Loucy (cell line): ENCODE results near the gene PRPS1.

ENCODE experiments used
- H2AFZ ChIP-seq: fragments of 200-600 bp; sonication (generic); 2 replicates; pipeline ENCODE4 v1.6.0; 2016; ENCODE audit warnings: antibody characterized with exemption, mild to moderate bottlenecking, low read length, moderate library complexity
- H3F3A ChIP-seq: fragments of 200-600 bp; 2 replicates; pipeline ENCODE4 v1.6.0; 2016; ENCODE audit warnings: antibody characterized with exemption, low read depth, mild to moderate bottlenecking
- H3K27me3 ChIP-seq: fragments of 200-600 bp; sonication (generic); 2 replicates; pipeline ENCODE4 v1.6.1; 2014; ENCODE audit warnings: low read length, mild to moderate bottlenecking; ENCODE audit not compliant: insufficient read depth, poor library complexity, severe bottlenecking
- H3K36me3 ChIP-seq: fragments of 200-600 bp; sonication (generic); 2 replicates; pipeline ENCODE4 v1.6.1; 2016; ENCODE audit warnings: low read length; ENCODE audit not compliant: insufficient read depth
- H3K4me1 ChIP-seq: fragments of 200-600 bp; sonication (generic); 2 replicates; pipeline ENCODE4 v1.5.1; 2014; ENCODE audit warnings: low read length, mild to moderate bottlenecking; ENCODE audit not compliant: insufficient read depth, poor library complexity, severe bottlenecking
- H3K4me2 ChIP-seq: fragments of 200-600 bp; sonication (generic); 2 replicates; pipeline ENCODE4 v1.6.0; 2014; ENCODE audit warnings: antibody characterized with exemption, low read length, low read depth, mild to moderate bottlenecking; ENCODE audit not compliant: poor library complexity, severe bottlenecking
- H3K4me3 ChIP-seq: fragments of 200-600 bp; sonication (generic); 2 replicates; pipeline ENCODE4 v1.5.1; 2014; ENCODE audit warnings: low read length, mild to moderate bottlenecking, mixed read lengths; ENCODE audit not compliant: poor library complexity, severe bottlenecking
- H3K79me2 ChIP-seq: fragments of 200-600 bp; sonication (generic); 2 replicates; pipeline ENCODE4 v1.6.1; 2014; ENCODE audit warnings: low read length; ENCODE audit not compliant: insufficient read depth
- H3K9ac ChIP-seq: fragments of 200-600 bp; sonication (generic); 2 replicates; pipeline ENCODE4 v1.6.0; 2014; ENCODE audit warnings: mild to moderate bottlenecking, low read depth, low read length, moderate library complexity; ENCODE audit not compliant: poor library complexity, severe bottlenecking
- H3K9me2 ChIP-seq: fragments of 200-600 bp; sonication (generic); replicated peaks from 2 replicates; pipeline ENCODE4 v1.6.1; 2016; ENCODE audit warnings: low read depth, low read length, mixed read lengths
- H3K9me3 ChIP-seq: fragments of 200-600 bp; sonication (generic); 2 replicates; pipeline ENCODE4 v1.6.1; 2014; ENCODE audit warnings: mild to moderate bottlenecking, antibody characterized with exemption, low read length, low read depth; ENCODE audit not compliant: insufficient read depth
- H4K20me1 ChIP-seq: fragments of 200-600 bp; sonication (generic); 2 replicates; pipeline ENCODE4 v1.6.0; 2014; ENCODE audit warnings: antibody characterized with exemption, low read length, mild to moderate bottlenecking; ENCODE audit not compliant: insufficient read depth, poor library complexity, severe bottlenecking
- EZH2phosphoT487 ChIP-seq: fragments of 200-600 bp; IDR thresholded peaks from 2 replicates; pipeline ENCODE4 v1.6.1; 2018; ENCODE audit warnings: antibody characterized with exemption, mild to moderate bottlenecking, moderate library complexity, borderline replicate concordance
- TF ChIP-seq, protein P1 (sequence below): fragments of 200-600 bp; sonication (generic); conservative IDR thresholded peaks from 2 replicates; pipeline ENCODE4 v1.5.1; 2014; ENCODE audit warnings: mild to moderate bottlenecking, antibody characterized with exemption, low read length

The PRPS1 gene

DNA sequence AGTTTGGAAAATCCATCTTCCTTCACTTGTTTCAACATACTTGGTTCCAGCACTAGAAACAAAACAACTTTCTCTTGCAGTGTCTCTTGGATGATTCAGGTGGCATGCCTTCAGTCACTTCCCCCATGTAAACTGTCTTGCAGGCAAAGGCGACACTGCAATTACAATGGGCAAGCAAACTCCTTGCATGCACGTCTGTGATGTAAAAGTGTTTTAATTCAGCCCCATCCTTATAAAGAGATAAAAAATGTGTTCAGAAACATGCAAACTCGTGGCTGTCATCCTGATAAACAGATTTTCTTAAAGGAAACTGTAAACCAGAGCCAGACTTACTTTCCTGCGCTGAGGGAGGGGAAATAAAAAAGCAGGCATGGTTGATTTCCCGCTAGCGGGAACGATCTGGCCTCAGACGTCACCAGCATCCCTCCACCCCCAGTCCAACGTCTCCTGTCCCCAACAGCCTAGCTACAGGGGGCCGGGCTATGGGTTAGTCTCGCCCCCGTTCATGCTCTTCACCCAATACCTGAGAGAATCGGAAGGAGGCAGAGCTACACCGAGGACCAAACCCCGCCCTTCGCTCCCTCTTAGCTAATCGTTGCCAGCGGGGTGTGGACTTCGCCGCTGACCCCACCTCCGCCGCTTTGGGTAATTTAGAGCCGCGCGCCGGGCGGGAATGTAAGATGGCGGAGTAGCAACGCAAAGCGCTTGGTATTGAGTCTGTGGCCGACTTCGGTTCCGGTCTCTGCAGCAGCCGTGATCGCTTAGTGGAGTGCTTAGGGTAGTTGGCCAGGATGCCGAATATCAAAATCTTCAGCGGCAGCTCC is at the start of gene PRPS1:
TSS of gene PRPS1 (plus strand) at position 673 of the 824 bp plus-strand sequence. CDS start at position 792, 119 bp downstream.
- Histone ChIP-seq H3K4me1 (peaks cover 17% of the 10 kb centered on the region), H3K9me3 (no peaks in the 10 kb centered on the region), H3K79me2 (peaks cover 44% of the 10 kb centered on the region), H3K9ac (peak within 1 kb of the TSS; percentile 92), H3K4me2 (peak within 1 kb of the TSS; percentile 98), H3K36me3 (no peaks in the 10 kb centered on the region), H2AFZ (peak within 1 kb of the TSS; percentile 60; the same call in 1 of the 2 replicates), H4K20me1 (peaks cover 13% of the 10 kb centered on the region), H3F3A (no peaks in the 10 kb centered on the region), H3K27me3 (no peaks in the 10 kb centered on the region), H3K4me3 (peak within 1 kb of the TSS; percentile 93), H3K9me2 (no peaks in the 10 kb centered on the region)
- no peak for TF ChIP-seq EZH2phosphoT487
- TF ChIP-seq, protein P1, sequence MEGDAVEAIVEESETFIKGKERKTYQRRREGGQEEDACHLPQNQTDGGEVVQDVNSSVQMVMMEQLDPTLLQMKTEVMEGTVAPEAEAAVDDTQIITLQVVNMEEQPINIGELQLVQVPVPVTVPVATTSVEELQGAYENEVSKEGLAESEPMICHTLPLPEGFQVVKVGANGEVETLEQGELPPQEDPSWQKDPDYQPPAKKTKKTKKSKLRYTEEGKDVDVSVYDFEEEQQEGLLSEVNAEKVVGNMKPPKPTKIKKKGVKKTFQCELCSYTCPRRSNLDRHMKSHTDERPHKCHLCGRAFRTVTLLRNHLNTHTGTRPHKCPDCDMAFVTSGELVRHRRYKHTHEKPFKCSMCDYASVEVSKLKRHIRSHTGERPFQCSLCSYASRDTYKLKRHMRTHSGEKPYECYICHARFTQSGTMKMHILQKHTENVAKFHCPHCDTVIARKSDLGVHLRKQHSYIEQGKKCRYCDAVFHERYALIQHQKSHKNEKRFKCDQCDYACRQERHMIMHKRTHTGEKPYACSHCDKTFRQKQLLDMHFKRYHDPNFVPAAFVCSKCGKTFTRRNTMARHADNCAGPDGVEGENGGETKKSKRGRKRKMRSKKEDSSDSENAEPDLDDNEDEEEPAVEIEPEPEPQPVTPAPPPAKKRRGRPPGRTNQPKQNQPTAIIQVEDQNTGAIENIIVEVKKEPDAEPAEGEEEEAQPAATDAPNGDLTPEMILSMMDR = no peak

- Histone ChIP-seq H3K36me3 (no peaks in the 10 kb centered on the region), H4K20me1 (no peaks in the 10 kb centered on the region), H3K79me2 (no peaks in the 10 kb centered on the region), H2AFZ (no peak overlapping the region), H3K9me2 (no peaks in the 10 kb centered on the region), H3K4me1 (no peaks in the 10 kb centered on the region), H3K9me3 (no peaks in the 10 kb centered on the region), H3K4me3 (no peak overlapping the region), H3K4me2 (no peak overlapping the region), H3K27me3 (no peaks in the 10 kb centered on the region), H3K9ac (no peak overlapping the region), H3F3A (no peaks in the 10 kb centered on the region)
- TF ChIP-seq, protein P1 = no peak
- TF ChIP-seq EZH2phosphoT487 = no peak
These were observed 48.4 kb upstream of the PRPS1 start for GRCh38 chrX:107579956-107580355.

GRCh38 chrX:107581923-107582322 is 46.4 kb upstream of the PRPS1 start:
- no peaks in the 10 kb centered on the region for H3K27me3 ChIP-seq
- no peaks in the 10 kb centered on the region for H3K79me2 ChIP-seq
- no peaks in the 10 kb centered on the region for H3K9me2 ChIP-seq
- H3K4me3 ChIP-seq = no peak overlapping the region
- H3K9ac ChIP-seq = no peak overlapping the region
- no peaks in the 10 kb centered on the region for H3K4me1 ChIP-seq
- H3K4me2 ChIP-seq = no peak overlapping the region
- H4K20me1 ChIP-seq = no peaks in the 10 kb centered on the region
- no peaks in the 10 kb centered on the region for H3K9me3 ChIP-seq
- no peaks in the 10 kb centered on the region for H3F3A ChIP-seq
- no peak for TF ChIP-seq EZH2phosphoT487
- TF ChIP-seq, protein P1 = no peak
- no peak overlapping the region for H2AFZ ChIP-seq
- H3K36me3 ChIP-seq = no peaks in the 10 kb centered on the region
